Omental fat pad (tissue), 4 donors: ENCODE measurements around the gene PSMB4. TPM values are rescaled to one million over a fixed set of nuclear protein-coding genes. Genes with fewer than 3 reads are reported as not detected.
"Not testable (repeated sequence)": the region's sequence is repeated elsewhere in the genome, so short reads cannot be mapped to it uniquely, and the experiment has no call there.

ENCODE experiments used
- ATAC-seq: fragments of 150-250 bp; one replicate; pipeline ENCODE4 v1.9.1; 2016; ENCODE audit warnings: mild to moderate bottlenecking, moderate library complexity; ENCODE audit not compliant: low FRiP score
- DNase-seq: peaks from one replicate; pipeline ENCODE4 v3.0.0-alpha.2; 2019; ENCODE audit warnings: low spot score
- CTCF ChIP-seq, 3 donors: fragments of 450-650 bp; IDR thresholded peaks; one replicate each; pipeline ENCODE4 v1.5.1; 2016 to 2017; ENCODE audit warnings: antibody characterized with exemption in 3 of 3, mild to moderate bottlenecking in 3 of 3, moderate library complexity in 2 of 3
- total RNA-seq, 4 donors: library from RNA; depleted of rRNA; stranded (reverse); fragments of >200 nt; gene quantifications; one replicate each; pipeline ENCODE4 v1.1.0, GENCODE V29; 2016

Gene PSMB4
- 100 to 1,000 TPM; 218 to 238 (median 231) TPM for total RNA-seq

- ATAC-seq (peak; percentile 87), DNase-seq (peak; percentile 66)
- no peak for TF ChIP-seq CTCF (IDR thresholded peaks at IDR 0.05)
Observed at GRCh38 chr1:151399324-151400171, at the start of gene PSMB4. PSMB4 (plus strand) TSS chr1:151399573; CDS start chr1:151399588, 15 bp downstream.

GRCh38 chr1:151350323-151350722, 49.0 kb upstream of the PSMB4 start:
- not testable (repeated sequence) for DNase-seq, ATAC-seq

DNA sequence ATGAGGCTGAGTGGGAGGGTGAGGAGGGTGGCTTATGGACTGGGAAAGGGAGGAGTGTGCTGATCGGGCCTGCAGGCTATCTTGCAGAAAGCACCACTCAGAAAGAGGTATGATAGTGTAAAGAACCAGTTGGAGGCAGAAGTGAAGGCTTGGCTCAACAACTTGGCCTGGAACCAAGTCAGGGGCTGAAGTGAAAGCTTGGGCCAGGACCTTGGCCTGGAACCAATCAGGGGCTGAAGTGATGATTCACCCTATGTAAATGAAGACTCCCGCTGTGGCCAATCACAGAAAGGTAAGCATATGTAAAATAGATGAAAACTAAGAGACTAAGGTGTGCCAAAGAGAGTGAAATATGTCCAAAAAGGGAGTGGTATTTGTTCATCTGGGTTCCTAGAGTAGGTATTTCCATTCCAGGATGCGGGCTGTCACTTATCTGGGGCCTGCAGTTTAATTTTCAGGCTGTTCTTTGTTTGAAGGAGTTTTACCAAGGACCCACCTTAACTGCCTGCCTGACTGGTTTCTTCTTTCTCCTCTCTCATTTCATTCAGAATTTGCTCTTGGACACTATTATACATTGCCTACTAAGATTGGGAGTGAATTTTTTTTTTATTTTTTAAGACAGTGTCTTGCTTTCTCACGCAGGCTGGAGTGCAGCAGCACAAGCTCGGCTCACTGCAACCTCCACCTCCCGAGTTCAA, 47.2 kb upstream of the PSMB4 start:
- ATAC-seq (no peak), DNase-seq (no peak)
- no peak for TF ChIP-seq CTCF (IDR thresholded peaks at IDR 0.05)

DNA sequence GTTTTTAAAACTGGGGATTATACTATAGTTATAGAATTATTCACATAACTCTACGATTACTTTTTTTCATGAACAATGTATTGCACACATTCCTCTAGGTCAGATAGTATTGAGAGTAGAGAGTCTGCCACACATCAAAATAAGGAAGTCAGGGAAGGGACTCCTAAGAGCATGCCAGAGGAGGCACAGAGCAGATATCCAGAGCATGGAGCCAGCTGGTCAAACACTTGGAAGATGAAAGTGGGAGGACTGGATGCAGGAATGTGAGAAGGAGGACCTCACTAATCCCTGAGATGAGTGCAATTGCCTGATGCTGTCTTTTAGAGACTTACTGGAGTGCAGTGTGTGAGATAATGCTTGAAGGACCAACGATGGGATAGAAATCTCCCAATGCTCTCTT, 42.7 kb upstream of the PSMB4 start:
- no peak for TF ChIP-seq CTCF (IDR thresholded peaks at IDR 0.05)
- DNase-seq = no peak
- ATAC-seq = no peak

GRCh38 chr1:151361883-151362282, 37.5 kb upstream of the PSMB4 start:
- TF ChIP-seq CTCF (IDR thresholded peaks at IDR 0.05) = no peak
- no peak for DNase-seq
- no peak for ATAC-seq

DNA sequence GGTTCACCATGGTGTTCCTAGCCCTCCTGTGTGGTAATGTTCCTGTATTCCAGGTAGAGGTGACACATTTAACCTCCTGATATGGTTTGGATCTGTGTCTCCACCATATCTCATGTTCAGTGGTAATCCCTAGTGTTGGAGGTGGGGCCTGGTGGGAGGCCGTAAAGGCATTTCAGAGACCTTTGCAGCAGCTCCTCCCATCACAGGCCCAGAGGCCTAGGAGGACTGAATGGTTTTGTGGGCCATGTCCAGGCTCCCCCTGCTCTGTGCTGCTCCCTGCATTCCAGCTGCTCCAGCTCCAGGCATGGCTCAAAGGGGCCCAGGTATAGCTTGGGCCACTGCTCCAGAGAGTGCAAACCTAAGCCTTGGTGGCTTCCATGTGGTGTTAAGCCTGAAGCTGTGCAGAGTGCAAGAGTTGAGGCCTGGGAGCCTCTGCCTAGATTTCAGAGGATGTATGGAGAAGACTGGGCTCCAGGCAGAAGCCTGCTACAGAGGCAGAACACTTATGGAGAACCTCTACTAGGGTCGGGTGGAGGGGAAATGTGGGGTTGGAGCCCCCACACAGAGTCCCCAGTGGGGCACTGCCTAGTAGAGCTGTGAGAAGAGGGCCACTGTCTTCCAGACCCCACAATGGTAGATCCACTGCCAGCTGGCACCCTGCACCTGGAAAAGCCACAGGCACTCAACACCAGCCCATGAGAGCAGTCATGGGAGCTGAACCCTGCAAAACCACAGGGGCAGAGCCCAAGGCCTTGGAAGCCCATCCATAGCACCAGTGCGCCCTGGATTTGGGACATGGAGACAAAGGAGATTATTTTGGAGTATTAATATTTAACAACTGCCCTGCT, 36.8 kb upstream of the PSMB4 start:
- ATAC-seq (no peak), DNase-seq (no peak)
- no peak for TF ChIP-seq CTCF (IDR thresholded peaks at IDR 0.05)

DNA sequence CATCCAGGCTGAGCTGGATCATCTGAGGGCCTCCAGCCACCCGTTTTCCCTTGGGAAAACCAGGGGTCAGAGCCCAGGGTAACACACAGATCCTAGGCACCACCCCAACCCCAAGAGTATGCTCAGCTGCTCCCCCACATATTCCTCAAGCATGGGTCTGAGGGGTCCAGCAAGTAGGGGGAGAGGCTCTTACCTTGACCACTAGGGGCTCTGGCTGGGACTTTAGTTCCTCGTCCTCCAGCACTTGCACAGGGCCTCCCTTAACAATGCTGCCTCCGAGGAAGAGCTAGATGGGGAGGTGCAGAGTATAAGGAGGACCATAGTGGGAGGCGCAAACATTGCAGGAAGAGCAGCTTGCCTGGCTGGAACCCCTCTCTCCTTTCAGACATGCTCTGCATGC, 34.4 kb upstream of the PSMB4 start:
- DNase-seq (no peak), ATAC-seq (no peak)
- TF ChIP-seq CTCF (IDR thresholded peaks at IDR 0.05) = no peak
